ENCODE measurements around the gene NFIB.

The NFIB gene

GRCh38 chr9:14272927-14273528 is 40.9 kb downstream of the NFIB start:
- DNase-seq, result no peak

GRCh38 chr9:14271093-14271673 is 42.8 kb downstream of the NFIB start:
- no peak for DNase-seq

- DNase-seq, result no peak
Observed at GRCh38 chr9:14270358-14271092, 43.4 kb downstream of the NFIB start.

DNA sequence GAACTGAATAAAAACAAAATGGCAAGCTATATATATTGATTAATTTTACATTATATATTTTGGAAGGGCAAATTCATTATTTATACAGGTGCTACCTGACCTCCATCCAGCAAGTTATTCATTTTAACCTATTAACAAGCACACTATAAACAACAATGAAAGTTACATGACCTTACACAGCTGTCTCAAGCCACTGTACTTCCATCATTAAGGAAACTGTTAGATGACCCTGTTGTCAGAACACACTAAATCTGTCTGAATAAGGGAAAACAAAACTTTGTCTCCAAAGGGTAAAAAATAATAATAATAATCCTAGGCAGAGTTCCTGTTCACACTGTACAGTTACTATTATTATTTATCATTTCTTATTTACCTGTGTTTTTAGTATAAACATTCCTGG is 44.0 kb downstream of the NFIB start:
- no peak for DNase-seq

DNA sequence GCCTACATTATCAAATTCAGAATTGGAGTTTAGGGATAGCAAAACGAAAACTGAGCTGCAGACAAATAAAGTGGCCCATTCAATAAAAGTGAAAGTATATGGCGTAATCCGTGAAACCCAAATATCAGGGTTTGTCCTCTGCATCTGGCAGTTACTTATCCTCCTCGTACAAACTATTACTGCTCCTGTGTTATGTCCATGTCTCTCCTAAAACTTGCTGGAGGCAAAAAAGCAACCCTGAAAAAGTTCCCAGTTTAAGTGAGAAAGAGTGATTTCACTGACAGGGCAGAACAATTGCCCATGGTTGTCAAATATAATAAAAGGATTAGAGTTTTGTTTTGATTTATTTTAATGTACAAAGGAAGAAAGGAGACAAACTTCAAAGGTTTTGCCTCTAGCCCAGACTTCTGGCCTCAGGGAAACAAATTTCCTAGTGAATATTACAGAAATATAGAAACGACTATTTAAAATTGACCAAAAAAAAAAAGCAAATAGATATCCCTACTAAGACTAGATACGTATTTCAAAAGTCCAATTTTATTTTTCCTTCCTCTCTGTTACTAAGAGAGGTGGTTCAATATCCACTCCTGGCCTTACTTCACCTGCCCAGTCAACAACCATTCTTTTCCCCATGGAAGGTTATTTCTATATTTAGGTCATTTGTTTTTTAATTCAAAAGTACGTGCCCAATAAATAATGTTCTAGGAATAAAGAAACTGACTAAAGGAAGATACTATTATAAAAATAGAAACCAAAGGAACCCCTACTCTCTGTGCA is 50.0 kb downstream of the NFIB start:
- no peak for DNase-seq

- no peak for DNase-seq
Observed at GRCh38 chr9:14262827-14263226, 51.1 kb downstream of the NFIB start.

DNA sequence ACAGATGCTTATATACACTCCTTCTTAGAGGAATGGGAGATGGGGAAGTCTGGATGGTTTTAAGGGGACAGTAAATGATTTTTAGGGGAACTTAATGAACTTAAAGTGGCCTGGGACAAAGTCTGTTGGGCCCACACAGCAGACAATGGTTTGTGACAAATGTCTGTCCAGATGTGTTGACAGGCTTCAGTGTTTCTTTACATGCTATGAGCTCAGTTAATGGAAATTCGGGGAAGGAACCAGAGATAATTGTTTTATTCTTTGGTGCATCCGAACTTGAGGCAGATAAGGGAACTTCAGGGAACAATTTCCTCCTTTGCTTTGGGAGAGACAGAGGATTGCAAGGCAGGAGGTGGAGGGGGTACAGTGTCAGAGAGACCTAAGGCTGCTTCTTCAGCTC is 52.3 kb downstream of the NFIB start:
- no peak for DNase-seq

- no peak for DNase-seq
Observed at GRCh38 chr9:14260101-14260500, 53.8 kb downstream of the NFIB start.

DNA sequence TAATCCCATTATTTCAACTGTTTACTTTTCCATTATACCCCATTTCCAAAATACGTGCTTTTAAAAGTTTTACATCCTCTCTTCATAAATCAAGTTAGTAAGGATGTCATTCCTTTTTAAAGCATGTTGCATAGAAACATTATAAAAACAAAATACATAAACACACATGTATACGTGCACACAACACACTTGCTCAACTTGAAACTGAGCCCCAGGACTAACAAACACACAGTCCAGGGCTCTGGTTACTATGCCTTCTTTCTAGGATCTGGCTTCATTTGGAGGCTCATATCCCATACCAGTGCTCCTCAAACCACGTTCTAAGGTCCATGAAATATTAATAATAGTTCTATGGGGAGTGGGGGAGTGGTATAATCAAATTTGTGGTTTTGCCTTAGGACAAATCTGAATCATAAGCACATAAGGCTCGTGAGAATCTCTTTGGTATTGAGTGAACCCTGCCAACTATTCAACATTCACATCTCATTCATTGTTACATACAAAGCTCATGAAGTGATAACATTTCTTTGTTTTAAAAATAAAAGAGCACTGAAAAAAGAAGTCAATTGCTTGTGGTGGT is 55.2 kb downstream of the NFIB start:
- no peak for DNase-seq

GRCh38 chr9:14258156-14258555 is 55.8 kb downstream of the NFIB start:
- DNase-seq, result no peak

- no peak for DNase-seq
Observed at GRCh38 chr9:14256588-14256987, 57.4 kb downstream of the NFIB start.

- no peak for DNase-seq
Observed at GRCh38 chr9:14251154-14252071, 62.5 kb downstream of the NFIB start.

DNA sequence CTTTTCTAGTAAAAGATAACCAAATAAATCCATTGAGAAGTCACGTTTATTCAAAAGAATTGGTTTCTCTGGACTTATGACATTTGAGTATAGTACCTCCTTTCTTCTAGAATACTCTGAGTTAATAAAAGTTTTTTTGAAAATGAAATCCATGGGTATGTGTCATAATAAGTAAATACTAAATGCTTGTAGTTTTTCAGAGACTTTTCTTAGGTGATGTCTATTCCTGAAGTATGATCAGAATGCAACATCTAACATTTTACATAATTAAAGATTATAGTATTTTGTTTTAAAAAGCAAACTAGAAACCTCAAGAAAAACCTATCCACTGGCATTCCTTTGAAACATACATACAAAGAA is 63.2 kb downstream of the NFIB start:
- no peak for DNase-seq

GRCh38 chr9:14249527-14249926 is 64.4 kb downstream of the NFIB start:
- DNase-seq, result no peak

DNA sequence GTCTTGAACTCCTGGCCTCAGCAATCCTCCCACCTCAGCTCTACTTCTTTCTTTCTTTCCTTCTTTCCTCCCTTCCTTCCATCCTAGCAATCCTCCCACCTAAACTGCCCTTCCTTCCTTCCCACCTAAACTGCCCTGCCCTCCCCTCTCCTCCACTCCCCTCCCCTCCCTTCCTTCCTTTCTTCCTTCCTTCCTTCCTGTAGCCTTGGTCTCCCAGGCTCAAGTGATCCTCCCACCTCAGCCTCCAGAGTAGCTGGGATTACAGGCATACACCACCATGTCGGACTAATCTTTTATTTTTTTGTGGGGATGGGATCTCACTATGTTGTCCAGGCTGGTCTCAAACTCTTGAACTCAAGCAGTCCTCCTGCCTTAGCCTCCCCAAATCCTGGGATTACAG is 65.8 kb downstream of the NFIB start:
- no peak for DNase-seq

DNA sequence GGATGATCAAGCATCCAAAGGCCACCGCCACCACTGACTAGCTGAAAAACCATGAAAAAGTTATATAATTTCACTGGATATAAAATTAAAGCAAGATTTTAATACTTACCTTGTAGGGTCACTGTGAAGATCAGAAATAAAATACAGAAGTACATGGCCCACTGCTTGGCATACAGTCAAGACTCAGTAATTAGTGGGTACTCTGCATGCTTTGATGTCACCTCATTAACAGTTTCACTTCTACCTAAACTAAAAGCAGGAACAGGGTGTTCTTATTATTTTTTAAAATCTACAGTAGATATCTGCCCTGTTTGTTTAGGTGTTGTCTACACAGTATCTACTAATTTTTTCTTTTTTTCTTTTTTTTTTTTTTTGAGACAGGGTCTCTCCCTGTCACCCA is 66.4 kb downstream of the NFIB start:
- no peak for DNase-seq

DNA sequence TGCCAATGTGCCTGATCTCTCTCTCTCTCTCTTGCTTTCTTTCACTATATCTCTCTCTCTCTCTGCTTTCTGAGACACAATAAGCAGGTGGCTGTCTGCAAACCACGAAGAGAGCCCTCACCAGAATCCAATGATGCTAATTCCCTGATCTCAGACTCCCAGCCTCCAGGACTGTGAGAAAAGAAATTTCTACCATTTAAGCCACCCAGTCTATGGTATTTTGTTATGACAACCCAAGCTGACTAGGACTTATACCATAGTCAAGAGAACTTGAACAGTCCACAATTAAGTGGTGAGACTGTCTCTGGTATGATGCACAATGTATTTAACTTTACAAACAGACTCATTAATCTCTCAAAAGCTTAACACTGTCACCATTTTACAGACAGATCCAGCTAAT is 67.0 kb downstream of the NFIB start:
- no peak for DNase-seq

DNA sequence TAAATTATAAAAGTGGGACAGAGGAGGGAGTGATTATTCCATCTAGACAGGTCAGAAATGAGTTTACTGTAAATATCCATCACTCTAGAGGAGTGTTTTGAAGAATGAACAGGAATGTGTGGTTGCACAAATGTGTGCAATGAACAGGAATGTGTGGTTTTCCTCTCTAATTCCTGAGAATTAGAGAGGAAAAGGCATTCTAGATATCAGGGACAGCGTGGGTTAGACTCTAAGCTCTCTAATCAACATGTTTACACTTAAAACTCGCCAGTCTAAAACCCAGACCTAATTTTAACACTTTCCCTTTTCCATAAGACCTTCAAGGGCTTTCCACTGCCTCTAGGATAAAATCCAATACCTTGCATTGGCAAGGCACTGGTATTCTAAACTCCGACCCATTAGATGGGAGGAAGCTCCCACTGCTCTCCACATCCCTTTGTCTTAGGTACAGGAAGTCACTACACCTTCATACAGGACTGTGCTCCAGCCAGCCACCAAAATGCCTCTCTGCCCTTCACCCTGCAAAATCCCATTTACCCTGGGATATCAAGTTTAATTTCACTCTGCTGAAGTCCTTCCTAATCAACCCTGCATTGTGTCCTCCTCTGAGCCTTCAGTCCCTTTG is 67.9 kb downstream of the NFIB start:
- no peak for DNase-seq

DNA sequence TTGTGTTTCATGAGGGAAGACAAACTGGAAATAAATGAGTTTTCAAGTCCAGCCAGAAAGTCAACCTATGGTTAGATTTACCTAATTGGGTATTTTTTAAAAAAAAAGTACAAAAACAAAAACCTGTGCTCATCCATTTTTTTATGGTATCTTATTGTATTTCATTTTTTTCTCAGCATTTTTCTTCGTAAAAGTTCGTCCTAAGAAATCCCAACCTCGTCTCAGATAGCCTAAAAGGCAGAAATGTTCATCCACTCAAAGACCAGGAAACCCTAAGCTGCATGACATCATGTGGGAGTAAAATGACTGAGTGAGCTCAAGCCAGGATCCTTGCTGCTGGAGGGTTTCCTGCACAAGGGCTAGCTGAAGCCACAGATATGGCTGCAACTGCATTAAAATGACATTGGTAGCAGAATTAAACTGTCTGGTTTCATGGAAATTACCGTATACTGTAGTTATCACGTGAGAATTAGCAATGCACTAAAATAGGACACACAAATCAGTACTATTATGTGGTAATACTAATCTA is 70.4 kb downstream of the NFIB start:
- no peak for DNase-seq

DNA sequence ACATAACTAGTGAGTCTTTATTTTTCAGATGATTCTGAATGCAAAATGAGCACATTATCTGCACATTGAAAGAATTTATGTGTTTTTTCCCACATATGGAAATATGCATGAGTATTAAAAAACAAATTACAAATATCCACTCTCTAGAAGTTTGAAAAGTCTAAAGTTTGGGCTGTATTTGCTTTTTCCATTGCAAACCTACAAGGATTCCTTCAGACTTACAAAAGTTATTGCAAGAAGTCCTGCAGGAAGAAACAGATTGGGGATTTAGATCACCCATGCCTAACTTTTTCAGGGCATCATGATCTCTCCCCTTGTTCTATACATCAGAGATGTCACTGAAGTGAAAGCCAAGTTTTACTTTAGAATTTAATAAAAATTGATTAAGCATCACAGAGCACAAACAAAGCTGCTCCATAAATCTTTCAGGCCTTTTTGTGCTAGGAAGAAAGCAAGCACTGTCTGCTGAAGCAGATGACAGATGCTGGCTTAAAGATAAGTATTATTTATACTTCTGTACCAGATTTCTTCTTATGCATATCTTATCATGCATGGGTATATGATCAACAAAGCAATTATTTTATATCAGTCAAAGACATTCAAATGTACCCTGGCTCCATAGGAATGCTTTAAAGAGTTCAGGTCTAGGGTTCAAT is 71.7 kb downstream of the NFIB start:
- DNase-seq, result no peak

DNA sequence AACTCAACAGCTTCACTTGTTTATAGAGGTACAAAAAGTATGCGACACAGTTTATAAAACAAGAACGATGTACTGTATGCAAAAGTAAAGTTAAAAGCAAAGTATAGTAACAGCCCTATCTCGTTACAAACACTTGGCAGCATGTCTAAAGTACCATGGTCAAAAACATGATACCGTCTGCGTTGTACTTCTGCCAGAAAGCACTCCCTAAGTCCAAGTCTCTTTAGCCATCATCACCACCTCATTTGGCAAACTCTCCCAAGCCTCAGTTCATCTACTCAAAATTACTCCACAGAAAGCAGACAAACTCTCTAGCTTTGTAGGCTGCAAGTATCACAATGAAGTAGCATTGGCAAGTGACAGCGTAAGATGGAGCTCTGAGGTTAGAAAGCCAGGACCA is 73.4 kb downstream of the NFIB start:
- no peak for DNase-seq

Data from effector CD8-positive, alpha-beta T cell (primary cell).